Activated naive CD8-positive, alpha-beta T cell (primary cell): ENCODE measurements around the gene RER1.

Experiments
- H3K27ac Mint-ChIP-seq: one replicate; pipeline ENCODE4 v1.8.0; 2021; ENCODE audit warnings: mixed read lengths
- H3K27me3 Mint-ChIP-seq: one replicate; pipeline ENCODE4 v1.8.0; 2021; ENCODE audit warnings: mixed read lengths
- H3K36me3 Mint-ChIP-seq: one replicate; pipeline ENCODE4 v1.8.0; 2021; ENCODE audit warnings: mixed read lengths
- H3K4me1 Mint-ChIP-seq: one replicate; pipeline ENCODE4 v1.8.0; 2021; ENCODE audit warnings: low read depth, mixed read lengths
- H3K4me3 Mint-ChIP-seq: one replicate; pipeline ENCODE4 v1.8.0; 2021; ENCODE audit warnings: mild to moderate bottlenecking, mixed read lengths
- H3K9me3 Mint-ChIP-seq: one replicate; pipeline ENCODE4 v1.8.0; 2021; ENCODE audit warnings: low read depth, mixed read lengths

The RER1 gene

DNA sequence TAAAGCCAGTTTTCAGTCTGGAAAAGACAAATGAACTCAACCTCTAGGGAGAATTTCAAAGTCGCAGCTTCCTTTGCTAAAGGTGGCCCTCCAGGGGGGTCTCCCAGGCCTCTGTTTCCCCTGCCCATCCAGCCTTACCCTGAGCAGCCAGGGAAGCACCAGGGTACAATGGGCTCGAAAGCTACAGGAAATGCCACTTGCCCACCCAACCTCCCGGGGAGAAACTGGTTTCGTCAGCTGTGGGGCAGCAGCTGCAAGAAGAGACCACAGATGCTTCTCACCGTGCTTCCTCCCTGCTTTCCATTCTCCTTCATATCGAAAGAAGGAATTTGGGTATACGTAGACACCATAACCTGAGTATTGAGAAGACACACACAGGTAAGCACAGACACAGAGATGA lies 2.0 kb upstream of the RER1 start:
- H3K9me3 Mint-ChIP-seq = no peaks in the 10 kb centered on the region
- no peaks in the 10 kb centered on the region for H3K27me3 Mint-ChIP-seq
- peaks cover 25% of the 10 kb centered on the region for H3K4me1 Mint-ChIP-seq
- H3K36me3 Mint-ChIP-seq = no peaks in the 10 kb centered on the region
- peak overlapping the region; percentile 85 for H3K4me3 Mint-ChIP-seq
- H3K27ac Mint-ChIP-seq = no peak overlapping the region

- no peaks in the 10 kb centered on the region for H3K27me3 Mint-ChIP-seq
- no peaks in the 10 kb centered on the region for H3K36me3 Mint-ChIP-seq
- peak overlapping the region; percentile 94 for H3K4me3 Mint-ChIP-seq
- H3K27ac Mint-ChIP-seq = peak overlapping the region; percentile 68
- no peaks in the 10 kb centered on the region for H3K9me3 Mint-ChIP-seq
- H3K4me1 Mint-ChIP-seq = peaks cover 29% of the 10 kb centered on the region
Measured at GRCh38 chr1:2391931-2392509, 379 bp downstream of the RER1 start.

DNA sequence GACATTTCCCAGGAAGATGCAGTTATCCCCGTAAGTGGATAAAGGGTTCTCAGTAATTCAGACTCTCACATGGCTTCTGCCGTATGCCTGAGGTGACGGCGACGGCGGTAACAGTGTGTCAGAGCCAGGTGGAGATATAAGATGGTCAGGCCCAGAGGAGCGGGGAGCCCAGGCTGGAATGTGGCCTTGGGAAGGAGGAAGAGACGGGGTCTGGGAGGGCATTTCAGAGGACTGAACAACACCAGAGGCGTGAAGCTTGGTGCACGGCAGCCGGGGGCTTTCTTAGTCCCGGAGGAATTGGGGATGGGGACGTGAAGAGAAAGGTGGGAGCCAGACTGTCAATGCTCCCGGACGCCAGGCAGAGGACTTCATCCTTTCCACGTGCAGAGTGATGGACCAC lies 1.0 kb downstream of the RER1 start:
- Mint-ChIP-seq H3K4me3 (peak overlapping the region; percentile 94), H3K36me3 (no peaks in the 10 kb centered on the region), H3K4me1 (peaks cover 29% of the 10 kb centered on the region), H3K9me3 (no peaks in the 10 kb centered on the region), H3K27ac (peak overlapping the region; percentile 68), H3K27me3 (no peaks in the 10 kb centered on the region)

DNA sequence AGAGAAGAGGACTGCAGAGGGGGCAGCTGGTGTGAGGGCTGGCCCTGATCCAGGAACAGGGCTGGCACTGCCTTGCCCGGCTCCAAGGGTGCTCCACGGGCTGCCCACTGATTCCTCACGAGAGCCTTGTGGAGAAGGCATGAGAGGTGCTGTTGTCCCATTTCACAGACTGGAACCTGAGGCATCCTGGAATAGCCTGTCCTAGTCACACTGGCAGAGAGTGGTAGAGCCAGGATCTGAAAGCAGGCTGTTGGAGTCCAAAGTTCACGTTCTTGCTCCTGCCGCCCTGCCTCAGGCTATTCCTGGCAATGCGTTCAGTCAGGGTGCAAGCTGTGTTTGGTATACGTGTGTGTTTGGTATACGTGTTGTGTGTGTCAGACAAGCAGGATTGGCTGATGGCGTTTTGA lies 1.8 kb downstream of the RER1 start:
- Mint-ChIP-seq H3K36me3 (no peaks in the 10 kb centered on the region), H3K4me1 (peaks cover 29% of the 10 kb centered on the region), H3K9me3 (no peaks in the 10 kb centered on the region), H3K27me3 (no peaks in the 10 kb centered on the region), H3K27ac (peak overlapping the region; percentile 34), H3K4me3 (peak overlapping the region; percentile 94)

DNA sequence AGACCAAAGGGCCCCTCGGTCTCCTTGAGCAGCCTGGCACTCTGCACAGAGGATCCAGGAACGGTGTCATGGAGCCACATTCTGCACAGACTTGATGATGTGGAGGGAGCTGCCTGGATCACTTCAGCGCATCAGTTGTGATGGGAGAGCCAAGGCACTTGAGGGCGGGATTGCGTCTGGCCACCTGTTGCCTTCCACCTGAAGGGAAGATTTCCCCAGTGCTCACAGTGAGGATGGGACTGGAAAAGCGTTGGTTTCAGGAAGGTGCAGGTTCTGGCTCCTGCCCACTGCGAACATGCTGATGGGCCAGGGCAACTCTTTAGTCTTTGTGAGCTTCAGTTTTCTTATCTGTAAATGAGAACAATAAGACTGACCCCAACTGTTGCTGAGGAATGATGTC lies 2.6 kb downstream of the RER1 start:
- Mint-ChIP-seq H3K9me3 (no peaks in the 10 kb centered on the region), H3K27me3 (no peaks in the 10 kb centered on the region), H3K4me1 (peaks cover 31% of the 10 kb centered on the region), H3K4me3 (peak overlapping the region; percentile 44), H3K27ac (no peak overlapping the region), H3K36me3 (peaks cover 2% of the 10 kb centered on the region)

DNA sequence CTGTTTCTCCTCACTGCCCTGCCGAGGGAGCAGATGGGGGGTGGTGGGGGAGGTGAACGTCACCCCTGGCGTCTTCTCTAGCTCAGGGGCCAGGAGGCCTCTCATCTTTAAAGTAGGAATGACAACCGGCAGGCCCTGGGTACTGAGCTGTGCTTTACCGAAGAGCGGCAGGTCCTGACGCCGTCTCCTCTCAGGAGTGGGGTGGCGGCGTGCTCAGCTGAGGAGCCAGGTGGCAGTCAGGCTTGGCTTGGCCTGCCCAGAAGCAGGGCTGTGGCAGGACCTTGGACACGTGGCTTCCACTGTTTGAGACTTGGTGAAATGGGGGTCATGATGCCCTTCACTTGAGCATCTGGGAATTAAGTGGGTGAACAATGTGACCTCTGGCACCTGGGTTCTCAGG lies 3.1 kb downstream of the RER1 start:
- no peak overlapping the region for H3K4me3 Mint-ChIP-seq

GRCh38 chr1:2395245-2395644 lies 3.6 kb downstream of the RER1 start:
- no peaks in the 10 kb centered on the region for H3K27me3 Mint-ChIP-seq
- no peak overlapping the region for H3K27ac Mint-ChIP-seq
- peaks cover 3% of the 10 kb centered on the region for H3K36me3 Mint-ChIP-seq
- no peaks in the 10 kb centered on the region for H3K9me3 Mint-ChIP-seq
- no peak overlapping the region for H3K4me3 Mint-ChIP-seq
- peaks cover 33% of the 10 kb centered on the region for H3K4me1 Mint-ChIP-seq

More for the DNA sequence above, 3.1 kb downstream of the RER1 start:
- Mint-ChIP-seq H3K27ac (peak overlapping the region; percentile 73), H3K27me3 (no peaks in the 10 kb centered on the region), H3K9me3 (no peaks in the 10 kb centered on the region), H3K36me3 (peaks cover 3% of the 10 kb centered on the region), H3K4me1 (peaks cover 34% of the 10 kb centered on the region)

GRCh38 chr1:2396059-2396458 lies 4.4 kb downstream of the RER1 start:
- H3K9me3 Mint-ChIP-seq = no peaks in the 10 kb centered on the region
- peaks cover 3% of the 10 kb centered on the region for H3K36me3 Mint-ChIP-seq
- no peaks in the 10 kb centered on the region for H3K27me3 Mint-ChIP-seq
- no peak overlapping the region for H3K4me3 Mint-ChIP-seq
- peaks cover 35% of the 10 kb centered on the region for H3K4me1 Mint-ChIP-seq
- no peak overlapping the region for H3K27ac Mint-ChIP-seq

DNA sequence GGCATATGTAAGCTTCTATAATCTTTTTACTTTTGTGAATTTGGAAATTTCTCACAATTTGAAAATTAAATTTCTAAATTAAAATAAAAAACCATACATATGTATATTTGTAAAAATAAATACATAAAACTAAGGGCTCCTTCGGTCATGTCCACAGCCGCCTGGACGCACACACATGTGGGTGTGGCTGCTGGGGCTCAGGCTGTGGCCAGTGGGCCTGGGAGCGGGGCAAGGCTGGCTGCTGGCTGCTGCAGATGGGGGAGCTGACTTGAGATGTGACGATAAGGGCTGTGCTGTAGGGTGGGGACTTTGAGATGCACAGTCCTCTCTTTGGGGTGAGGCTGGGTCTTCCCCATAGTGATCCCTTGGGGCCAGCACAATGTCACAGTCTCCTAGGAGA lies 4.8 kb downstream of the RER1 start:
- no peaks in the 10 kb centered on the region for H3K9me3 Mint-ChIP-seq
- no peak overlapping the region for H3K27ac Mint-ChIP-seq
- H3K36me3 Mint-ChIP-seq = peaks cover 3% of the 10 kb centered on the region
- no peaks in the 10 kb centered on the region for H3K27me3 Mint-ChIP-seq
- no peak overlapping the region for H3K4me3 Mint-ChIP-seq
- H3K4me1 Mint-ChIP-seq = peaks cover 35% of the 10 kb centered on the region

GRCh38 chr1:2397007-2397679 lies 5.5 kb downstream of the RER1 start:
- Mint-ChIP-seq H3K9me3 (no peaks in the 10 kb centered on the region), H3K4me1 (peaks cover 36% of the 10 kb centered on the region), H3K27ac (no peak overlapping the region), H3K36me3 (peaks cover 3% of the 10 kb centered on the region), H3K4me3 (no peak overlapping the region), H3K27me3 (no peaks in the 10 kb centered on the region)

- peak overlapping the region; percentile 61 for H3K27ac Mint-ChIP-seq
- no peak overlapping the region for H3K4me3 Mint-ChIP-seq
- H3K27me3 Mint-ChIP-seq = no peaks in the 10 kb centered on the region
- peaks cover 3% of the 10 kb centered on the region for H3K36me3 Mint-ChIP-seq
- H3K4me1 Mint-ChIP-seq = peaks cover 20% of the 10 kb centered on the region
- no peaks in the 10 kb centered on the region for H3K9me3 Mint-ChIP-seq
Measured at GRCh38 chr1:2398871-2399270, 7.2 kb downstream of the RER1 start.

GRCh38 chr1:2399890-2400575 lies 8.4 kb downstream of the RER1 start:
- H3K36me3 Mint-ChIP-seq = peaks cover 3% of the 10 kb centered on the region
- H3K27ac Mint-ChIP-seq = peak overlapping the region; percentile 11
- H3K4me3 Mint-ChIP-seq = no peak overlapping the region
- peaks cover 11% of the 10 kb centered on the region for H3K4me1 Mint-ChIP-seq
- H3K27me3 Mint-ChIP-seq = no peaks in the 10 kb centered on the region
- no peaks in the 10 kb centered on the region for H3K9me3 Mint-ChIP-seq

GRCh38 chr1:2400576-2400909 lies 8.9 kb downstream of the RER1 start:
- peaks cover 3% of the 10 kb centered on the region for H3K36me3 Mint-ChIP-seq

GRCh38 chr1:2400950-2401649 lies 9.5 kb downstream of the RER1 start:
- Mint-ChIP-seq H3K27me3 (no peaks in the 10 kb centered on the region), H3K9me3 (no peaks in the 10 kb centered on the region), H3K36me3 (peaks cover 3% of the 10 kb centered on the region), H3K4me1 (peaks cover 10% of the 10 kb centered on the region), H3K27ac (no peak overlapping the region), H3K4me3 (no peak overlapping the region)

More at GRCh38 chr1:2400576-2400909, 8.9 kb downstream of the RER1 start:
- no peaks in the 10 kb centered on the region for H3K9me3 Mint-ChIP-seq
- H3K4me3 Mint-ChIP-seq = no peak overlapping the region
- H3K27me3 Mint-ChIP-seq = no peaks in the 10 kb centered on the region
- H3K27ac Mint-ChIP-seq = peak overlapping the region; percentile 11
- H3K4me1 Mint-ChIP-seq = peaks cover 10% of the 10 kb centered on the region

DNA sequence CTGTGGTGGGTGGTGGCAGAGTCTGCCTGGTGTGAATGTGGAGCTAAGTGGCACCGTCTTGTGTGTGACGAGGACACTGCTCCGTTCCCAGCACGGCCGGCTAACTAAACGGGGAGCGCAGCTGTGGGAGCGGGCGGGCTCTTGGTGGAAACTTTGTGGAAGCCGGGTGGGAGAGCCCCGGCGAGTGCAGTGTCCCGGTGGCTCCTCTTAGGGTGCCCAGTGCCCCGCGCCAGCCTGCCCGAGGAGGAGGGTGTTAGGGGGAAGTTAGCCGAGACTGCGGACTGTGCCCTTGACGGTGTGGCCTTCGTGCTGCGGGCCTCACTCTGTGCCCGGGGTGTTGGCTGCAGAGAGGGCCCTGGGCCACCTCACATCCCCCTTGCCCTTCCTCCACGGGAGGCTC lies 10.8 kb downstream of the RER1 start:
- Mint-ChIP-seq H3K9me3 (no peaks in the 10 kb centered on the region), H3K27me3 (no peaks in the 10 kb centered on the region), H3K36me3 (peaks cover 3% of the 10 kb centered on the region)

More for the DNA sequence above, 10.8 kb downstream of the RER1 start:
- Mint-ChIP-seq H3K4me1 (peaks cover 10% of the 10 kb centered on the region), H3K4me3 (no peak overlapping the region), H3K27ac (no peak overlapping the region)
